ENCODE data around the gene TEX19.
A peak's percentile ranks its signal among the peaks of the same experiment; 100 is the strongest.

TEX19 gene

GRCh38 chr17:82394278-82394677 is 35.2 kb downstream of the TEX19 start:
- no peak for TF ChIP-seq ESRRG (CRISPR knock-in tag; IDR thresholded peaks at IDR 0.05)
- no peak for TF ChIP-seq ISL1 (CRISPR knock-in tag; IDR thresholded peaks at IDR 0.05)
- TF ChIP-seq BACH2 (CRISPR knock-in tag; IDR thresholded peaks at IDR 0.05; ENCODE audit: borderline replicate concordance), result no peak
- no peak for TF ChIP-seq POU6F1 (CRISPR knock-in tag; IDR thresholded peaks at IDR 0.05; ENCODE audit: borderline replicate concordance, low read depth)
- TF ChIP-seq TCF4 (CRISPR knock-in tag; IDR thresholded peaks at IDR 0.05; ENCODE audit: borderline replicate concordance), result no peak
- ATAC-seq, result no peak

- TF ChIP-seq GLIS3 (CRISPR knock-in tag; IDR thresholded peaks at IDR 0.05) (no peak), TSHZ2 (CRISPR knock-in tag; IDR thresholded peaks at IDR 0.05) (no peak), ARNTL (CRISPR knock-in tag; IDR thresholded peaks at IDR 0.05; ENCODE audit: borderline replicate concordance, low read depth) (no peak), POU6F1 (CRISPR knock-in tag; IDR thresholded peaks at IDR 0.05; ENCODE audit: borderline replicate concordance, low read depth) (no peak), BACH2 (CRISPR knock-in tag; IDR thresholded peaks at IDR 0.05; ENCODE audit: borderline replicate concordance) (no peak)
- TF ChIP-seq, protein P1, sequence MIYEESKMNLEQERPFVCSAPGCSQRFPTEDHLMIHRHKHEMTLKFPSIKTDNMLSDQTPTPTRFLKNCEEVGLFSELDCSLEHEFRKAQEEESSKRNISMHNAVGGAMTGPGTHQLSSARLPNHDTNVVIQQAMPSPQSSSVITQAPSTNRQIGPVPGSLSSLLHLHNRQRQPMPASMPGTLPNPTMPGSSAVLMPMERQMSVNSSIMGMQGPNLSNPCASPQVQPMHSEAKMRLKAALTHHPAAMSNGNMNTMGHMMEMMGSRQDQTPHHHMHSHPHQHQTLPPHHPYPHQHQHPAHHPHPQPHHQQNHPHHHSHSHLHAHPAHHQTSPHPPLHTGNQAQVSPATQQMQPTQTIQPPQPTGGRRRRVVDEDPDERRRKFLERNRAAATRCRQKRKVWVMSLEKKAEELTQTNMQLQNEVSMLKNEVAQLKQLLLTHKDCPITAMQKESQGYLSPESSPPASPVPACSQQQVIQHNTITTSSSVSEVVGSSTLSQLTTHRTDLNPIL (CRISPR knock-in tag; IDR thresholded peaks at IDR 0.05; ENCODE audit: low read depth), result no peak
- ATAC-seq, result peak; percentile 62
Observed at GRCh38 chr17:82396601-82397435, 37.8 kb downstream of the TEX19 start.

GRCh38 chr17:82397449-82398335 is 38.6 kb downstream of the TEX19 start:
- ATAC-seq, result no peak
- TF ChIP-seq, protein P2, sequence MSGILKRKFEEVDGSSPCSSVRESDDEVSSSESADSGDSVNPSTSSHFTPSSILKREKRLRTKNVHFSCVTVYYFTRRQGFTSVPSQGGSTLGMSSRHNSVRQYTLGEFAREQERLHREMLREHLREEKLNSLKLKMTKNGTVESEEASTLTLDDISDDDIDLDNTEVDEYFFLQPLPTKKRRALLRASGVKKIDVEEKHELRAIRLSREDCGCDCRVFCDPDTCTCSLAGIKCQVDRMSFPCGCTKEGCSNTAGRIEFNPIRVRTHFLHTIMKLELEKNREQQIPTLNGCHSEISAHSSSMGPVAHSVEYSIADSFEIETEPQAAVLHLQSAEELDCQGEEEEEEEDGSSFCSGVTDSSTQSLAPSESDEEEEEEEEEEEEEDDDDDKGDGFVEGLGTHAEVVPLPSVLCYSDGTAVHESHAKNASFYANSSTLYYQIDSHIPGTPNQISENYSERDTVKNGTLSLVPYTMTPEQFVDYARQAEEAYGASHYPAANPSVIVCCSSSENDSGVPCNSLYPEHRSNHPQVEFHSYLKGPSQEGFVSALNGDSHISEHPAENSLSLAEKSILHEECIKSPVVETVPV (CRISPR knock-in tag; IDR thresholded peaks at IDR 0.05), result no peak
- TF ChIP-seq TSHZ2 (CRISPR knock-in tag; IDR thresholded peaks at IDR 0.05), result no peak
- no peak for TF ChIP-seq POU6F1 (CRISPR knock-in tag; IDR thresholded peaks at IDR 0.05; ENCODE audit: borderline replicate concordance, low read depth)
- TF ChIP-seq ZNF565 (CRISPR knock-in tag; conservative IDR thresholded peaks at IDR 0.05; ENCODE audit: low read depth), result no peak
- TF ChIP-seq ZFP3 (CRISPR knock-in tag; IDR thresholded peaks at IDR 0.05), result no peak
- TF ChIP-seq TOX (CRISPR knock-in tag; IDR thresholded peaks at IDR 0.05; ENCODE audit: borderline replicate concordance), result no peak
- TF ChIP-seq, protein P1 (CRISPR knock-in tag; IDR thresholded peaks at IDR 0.05; ENCODE audit: low read depth), result no peak
- TF ChIP-seq GLIS3 (CRISPR knock-in tag; IDR thresholded peaks at IDR 0.05), result no peak
- TF ChIP-seq ZC3H10 (CRISPR knock-in tag; IDR thresholded peaks at IDR 0.05), result no peak
- TF ChIP-seq CSDC2 (CRISPR knock-in tag; IDR thresholded peaks at IDR 0.05), result no peak
- no peak for TF ChIP-seq SNAI2 (CRISPR knock-in tag; IDR thresholded peaks at IDR 0.05)
- TF ChIP-seq OSR1 (CRISPR knock-in tag; IDR thresholded peaks at IDR 0.05), result no peak
- no peak for TF ChIP-seq PPARA (CRISPR knock-in tag; IDR thresholded peaks at IDR 0.05; ENCODE audit: borderline replicate concordance)
- no peak for TF ChIP-seq ARNTL (CRISPR knock-in tag; IDR thresholded peaks at IDR 0.05; ENCODE audit: borderline replicate concordance, low read depth)
- TF ChIP-seq ZNF8 (CRISPR knock-in tag; IDR thresholded peaks at IDR 0.05), result no peak

Measured in SK-N-SH treated with all-trans-retinoic acid at 6 μM for 48 hours (cell line).